Activated naive CD4-positive, alpha-beta T cell treated with Interleukin-2 at 50 U/mL for 16 hours (primary cell): Measurements from ENCODE around the gene MRPS31.
"Not testable (repeated sequence)": the region's sequence is repeated elsewhere in the genome, so short reads cannot be mapped to it uniquely, and the experiment has no call there.

Source experiments
- DNase-seq: peaks from one replicate; pipeline ENCODE4 v3.0.0-alpha.2; 2020

The MRPS31 gene

GRCh38 chr13:40789275-40790153 lies 18.5 kb upstream of the MRPS31 start, which contains the start of gene SLC25A15:
TSS of gene SLC25A15 (plus strand) at chr13:40789611. CDS start at chr13:40793227, 3,616 bp downstream.
- peak; percentile 72 for DNase-seq

- not testable (repeated sequence) for DNase-seq
Measured at GRCh38 chr13:40788540-40789274, 17.7 kb upstream of the MRPS31 start.

- DNase-seq = no peak
Measured at GRCh38 chr13:40787062-40787461, 16.1 kb upstream of the MRPS31 start.

GRCh38 chr13:40786568-40786996 lies 15.6 kb upstream of the MRPS31 start:
- DNase-seq = no peak

- no peak for DNase-seq
Measured at GRCh38 chr13:40784540-40784939, 13.6 kb upstream of the MRPS31 start.

- not testable (repeated sequence) for DNase-seq
Measured at GRCh38 chr13:40782971-40783370, 12.0 kb upstream of the MRPS31 start.

- DNase-seq = no peak
Measured at GRCh38 chr13:40781717-40782116, 10.7 kb upstream of the MRPS31 start.

GRCh38 chr13:40780822-40781401 lies 9.9 kb upstream of the MRPS31 start:
- DNase-seq = no peak

GRCh38 chr13:40779796-40780285 lies 8.9 kb upstream of the MRPS31 start:
- DNase-seq = no peak

- no peak for DNase-seq
Measured at GRCh38 chr13:40779049-40779448, 8.1 kb upstream of the MRPS31 start.

GRCh38 chr13:40777809-40778175 lies 6.8 kb upstream of the MRPS31 start:
- no peak for DNase-seq

GRCh38 chr13:40777166-40777808 lies 6.3 kb upstream of the MRPS31 start:
- peak; percentile 30 for DNase-seq

GRCh38 chr13:40776681-40777165 lies 5.7 kb upstream of the MRPS31 start:
- peak; percentile 67 for DNase-seq

GRCh38 chr13:40776232-40776631 lies 5.2 kb upstream of the MRPS31 start:
- no peak for DNase-seq

- no peak for DNase-seq
Measured at GRCh38 chr13:40774672-40775071, 3.7 kb upstream of the MRPS31 start.

- DNase-seq = no peak
Measured at GRCh38 chr13:40772765-40773473, 1.9 kb upstream of the MRPS31 start.

- no peak for DNase-seq
Measured at GRCh38 chr13:40770609-40770933, 419 bp downstream of the MRPS31 start.

- DNase-seq = no peak
Measured at GRCh38 chr13:40769970-40770369, 1.0 kb downstream of the MRPS31 start.

GRCh38 chr13:40765602-40766001 lies 5.4 kb downstream of the MRPS31 start:
- DNase-seq = no peak

- peak; percentile 55 for DNase-seq
Measured at GRCh38 chr13:40764587-40765403, 6.2 kb downstream of the MRPS31 start.

- no peak for DNase-seq
Measured at GRCh38 chr13:40762849-40763248, 8.1 kb downstream of the MRPS31 start.
